Transverse colon (tissue), 4 donors: ENCODE data around the gene TMEM50B.

ENCODE experiments used
- POLR2A ChIP-seq: fragments of 450-650 bp; IDR thresholded peaks from one replicate; pipeline ENCODE4 v1.6.1; 2016; ENCODE audit warnings: antibody characterized with exemption, mild to moderate bottlenecking, moderate library complexity
- POLR2AphosphoS5 ChIP-seq, 3 donors: sonication (generic); formaldehyde crosslinking; IDR thresholded peaks; one replicate each; pipeline ENCODE4 v1.6.1; 2016; ENCODE audit warnings: antibody characterized with exemption in 3 of 3
- TF ChIP-seq, protein P1 (sequence below), 5 experiments: fragments of 200-600 bp in 3 of 5; fragments of 450-650 bp in 2 of 5; sonication (generic) in 3 of 5; IDR thresholded peaks; 1 replicate in 2 of 5; 2 replicates in 3 of 5; pipeline ENCODE4 v1.5.1; 2016 to 2017; ENCODE audit warnings: antibody characterized with exemption in 5 of 5, inconsistent platforms in 3 of 5, mild to moderate bottlenecking in 2 of 5, moderate library complexity in 1 of 5

DNA sequence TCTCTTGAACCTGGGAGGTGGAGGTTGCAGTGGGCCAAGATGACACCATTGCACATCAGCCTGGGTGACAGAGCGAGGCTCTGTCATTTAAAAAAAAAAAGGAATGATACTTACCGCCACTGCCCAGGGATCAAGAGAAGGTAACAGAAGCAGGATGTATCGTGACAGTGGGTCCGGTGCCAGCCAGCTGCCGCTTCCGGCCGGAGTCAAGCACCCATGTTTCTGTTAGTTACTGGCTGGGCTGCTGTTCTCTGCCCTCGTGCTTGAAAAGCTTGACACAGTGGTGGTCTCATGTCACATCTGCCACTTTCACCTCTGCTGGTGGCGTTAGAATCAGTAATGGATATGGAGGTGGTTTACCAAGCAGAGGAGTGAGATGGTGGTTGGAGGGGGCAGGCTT lies 55.6 kb downstream of the TMEM50B start:
- TF ChIP-seq, protein P1, sequence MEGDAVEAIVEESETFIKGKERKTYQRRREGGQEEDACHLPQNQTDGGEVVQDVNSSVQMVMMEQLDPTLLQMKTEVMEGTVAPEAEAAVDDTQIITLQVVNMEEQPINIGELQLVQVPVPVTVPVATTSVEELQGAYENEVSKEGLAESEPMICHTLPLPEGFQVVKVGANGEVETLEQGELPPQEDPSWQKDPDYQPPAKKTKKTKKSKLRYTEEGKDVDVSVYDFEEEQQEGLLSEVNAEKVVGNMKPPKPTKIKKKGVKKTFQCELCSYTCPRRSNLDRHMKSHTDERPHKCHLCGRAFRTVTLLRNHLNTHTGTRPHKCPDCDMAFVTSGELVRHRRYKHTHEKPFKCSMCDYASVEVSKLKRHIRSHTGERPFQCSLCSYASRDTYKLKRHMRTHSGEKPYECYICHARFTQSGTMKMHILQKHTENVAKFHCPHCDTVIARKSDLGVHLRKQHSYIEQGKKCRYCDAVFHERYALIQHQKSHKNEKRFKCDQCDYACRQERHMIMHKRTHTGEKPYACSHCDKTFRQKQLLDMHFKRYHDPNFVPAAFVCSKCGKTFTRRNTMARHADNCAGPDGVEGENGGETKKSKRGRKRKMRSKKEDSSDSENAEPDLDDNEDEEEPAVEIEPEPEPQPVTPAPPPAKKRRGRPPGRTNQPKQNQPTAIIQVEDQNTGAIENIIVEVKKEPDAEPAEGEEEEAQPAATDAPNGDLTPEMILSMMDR (IDR thresholded peaks at IDR 0.05), result no peak
- TF ChIP-seq POLR2A (no peak), POLR2AphosphoS5 (IDR thresholded peaks at IDR 0.05) (no peak)
